Tibial nerve (tissue), 4 donors: Measurements from ENCODE around the gene TRIP11. TPM values are rescaled to one million over a fixed set of nuclear protein-coding genes. Genes with fewer than 3 reads are reported as not detected.

Experiments used
- DNase-seq, 2 donors: peaks; one replicate each; pipeline ENCODE4 v3.0.0-alpha.2; 2019; ENCODE audit warnings: low spot score in 2 of 2
- H3K27ac ChIP-seq, 4 donors: fragments of 200-600 bp; sonication (generic) in 3 of 4; one replicate each; pipeline ENCODE4 v1.5.1; 2017 to 2019; ENCODE audit warnings: mild to moderate bottlenecking in 1 of 4
- H3K27me3 ChIP-seq, 2 donors: fragments of 200-600 bp; sonication (generic) in 1 of 2; one replicate each; pipeline versions ENCODE4 v1.5.1 to v1.6.0; 2017 to 2019
- H3K36me3 ChIP-seq, 3 donors: fragments of 200-600 bp; sonication (generic); one replicate each; pipeline ENCODE4 v1.5.1; 2018 to 2019
- H3K4me1 ChIP-seq, 4 donors: fragments of 200-600 bp; sonication (generic) in 3 of 4; one replicate each; pipeline ENCODE4 v1.5.1; 2017 to 2019
- H3K4me3 ChIP-seq, 4 donors: fragments of 200-600 bp; sonication (generic) in 3 of 4; one replicate each; pipeline ENCODE4 v1.5.1; 2017 to 2019; ENCODE audit warnings: mild to moderate bottlenecking in 1 of 4, moderate library complexity in 1 of 4
- H3K9me3 ChIP-seq, 4 donors: fragments of 200-600 bp; sonication (generic) in 3 of 4; one replicate each; pipeline ENCODE4 v1.5.1; 2017 to 2019
- EP300 ChIP-seq, 2 donors: sonication (generic); formaldehyde crosslinking; IDR thresholded peaks; one replicate each; pipeline ENCODE4 v1.6.1; 2017; ENCODE audit warnings: antibody characterized with exemption in 2 of 2, mild to moderate bottlenecking in 1 of 2
- POLR2A ChIP-seq, 2 donors: fragments of 450-650 bp; IDR thresholded peaks; one replicate each; pipeline ENCODE4 v1.6.1; 2017; ENCODE audit warnings: antibody characterized with exemption in 2 of 2, mild to moderate bottlenecking in 2 of 2, moderate library complexity in 2 of 2
- WGBS, 2 donors: methylation state at CpG; one replicate each; pipeline ENCODE4 v1.1.5; 2018; 5-methylcytosine and 5-hydroxymethylcytosine counted together
- total RNA-seq, 4 donors: library from RNA; depleted of rRNA; stranded (reverse); fragments of >200 nt; gene quantifications; one replicate each; pipeline ENCODE4 v1.1.0, GENCODE V29; 2016
- TF ChIP-seq, protein P1 (sequence below), 5 experiments: fragments of 200-600 bp in 3 of 5; fragments of 450-650 bp in 2 of 5; sonication (generic) in 3 of 5; IDR thresholded peaks; one replicate each; pipeline ENCODE4 v1.5.1; 2016 to 2019; ENCODE audit warnings: antibody characterized with exemption in 5 of 5, mild to moderate bottlenecking in 3 of 5, moderate library complexity in 2 of 5

The TRIP11 gene
- total RNA-seq, 4 donors from 2014 or later = 26.9 to 33.5 (median 33.3) TPM

- Histone ChIP-seq H3K4me1 (peaks cover 0 to 27% (median 1%) of the 10 kb centered on the region in 4 donors), H3K36me3 (peaks cover 0 to 62% (median 0%) of the 10 kb centered on the region in 3 donors), H3K27ac (no peak overlapping the region), H3K4me3 (no peak overlapping the region), H3K27me3 (no peaks in the 10 kb centered on the region), H3K9me3 (no peaks in the 10 kb centered on the region)
- DNase-seq = no peak
- 73 to 84% methylated on average over 3 of the region's 3 CpGs for whole genome bisulfite sequencing, 2 donors
- TF ChIP-seq POLR2A (IDR thresholded peaks at IDR 0.05) (no peak), EP300 (IDR thresholded peaks at IDR 0.05) (no peak)
- TF ChIP-seq, protein P1, sequence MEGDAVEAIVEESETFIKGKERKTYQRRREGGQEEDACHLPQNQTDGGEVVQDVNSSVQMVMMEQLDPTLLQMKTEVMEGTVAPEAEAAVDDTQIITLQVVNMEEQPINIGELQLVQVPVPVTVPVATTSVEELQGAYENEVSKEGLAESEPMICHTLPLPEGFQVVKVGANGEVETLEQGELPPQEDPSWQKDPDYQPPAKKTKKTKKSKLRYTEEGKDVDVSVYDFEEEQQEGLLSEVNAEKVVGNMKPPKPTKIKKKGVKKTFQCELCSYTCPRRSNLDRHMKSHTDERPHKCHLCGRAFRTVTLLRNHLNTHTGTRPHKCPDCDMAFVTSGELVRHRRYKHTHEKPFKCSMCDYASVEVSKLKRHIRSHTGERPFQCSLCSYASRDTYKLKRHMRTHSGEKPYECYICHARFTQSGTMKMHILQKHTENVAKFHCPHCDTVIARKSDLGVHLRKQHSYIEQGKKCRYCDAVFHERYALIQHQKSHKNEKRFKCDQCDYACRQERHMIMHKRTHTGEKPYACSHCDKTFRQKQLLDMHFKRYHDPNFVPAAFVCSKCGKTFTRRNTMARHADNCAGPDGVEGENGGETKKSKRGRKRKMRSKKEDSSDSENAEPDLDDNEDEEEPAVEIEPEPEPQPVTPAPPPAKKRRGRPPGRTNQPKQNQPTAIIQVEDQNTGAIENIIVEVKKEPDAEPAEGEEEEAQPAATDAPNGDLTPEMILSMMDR (IDR thresholded peaks at IDR 0.05) = no peak
Measured at GRCh38 chr14:91940209-91940608, 99.7 kb downstream of the TRIP11 start.

- DNase-seq = no peak
- WGBS, 2 donors = 85 to 94% methylated on average over 6 of the region's 6 CpGs
- peaks cover 0 to 47% (median 0%) of the 10 kb centered on the region in 3 donors for H3K36me3 ChIP-seq
- H3K27me3 ChIP-seq = no peaks in the 10 kb centered on the region
- H3K9me3 ChIP-seq = no peaks in the 10 kb centered on the region
- H3K4me1 ChIP-seq = peaks cover 0 to 40% (median 2%) of the 10 kb centered on the region in 4 donors
- H3K4me3 ChIP-seq = no peak overlapping the region
- H3K27ac ChIP-seq = peak overlapping the region; percentile 32 to 87 (median 61)
- TF ChIP-seq EP300 (IDR thresholded peaks at IDR 0.05) (no peak), POLR2A (IDR thresholded peaks at IDR 0.05) (no peak)
- TF ChIP-seq, protein P1 (IDR thresholded peaks at IDR 0.05) = no peak
Measured at GRCh38 chr14:91935586-91935985, 104.3 kb downstream of the TRIP11 start.

DNA sequence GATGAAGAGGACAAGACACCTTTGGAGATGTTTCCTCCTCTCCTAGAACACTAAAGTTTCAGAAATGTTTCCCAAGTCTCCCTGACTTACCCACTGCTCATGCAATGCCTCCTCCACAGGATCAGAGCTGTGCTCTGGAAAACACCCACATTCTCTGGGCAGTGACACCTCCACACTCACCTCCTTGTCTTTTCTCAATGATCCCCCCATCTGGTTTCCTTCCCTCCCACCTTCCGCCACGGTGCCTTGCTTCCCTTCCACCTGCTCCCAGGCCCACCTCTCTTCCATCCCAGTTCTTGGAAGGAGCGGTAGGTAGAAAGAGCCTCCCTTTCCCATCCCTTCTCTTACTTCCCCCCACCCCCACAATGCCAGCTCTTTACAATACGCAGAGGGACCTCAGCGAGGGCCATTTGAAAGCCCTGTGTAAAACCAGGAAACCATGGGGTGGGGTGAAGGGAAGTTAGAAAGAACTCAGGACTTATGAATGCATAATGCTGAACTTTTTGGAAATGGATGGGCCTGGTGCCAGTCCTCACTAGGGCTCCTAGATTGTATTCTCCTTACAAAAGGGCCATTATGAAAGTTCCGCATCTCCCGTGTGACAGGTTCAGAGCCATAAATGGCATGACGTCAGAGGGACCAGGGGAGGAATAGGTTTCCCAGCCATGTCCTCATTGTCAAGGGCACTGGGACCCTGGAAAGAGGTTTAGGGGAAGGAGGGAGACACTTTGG, 105.1 kb downstream of the TRIP11 start:
- WGBS, 2 donors = 46 to 52% methylated on average over 8 of the region's 8 CpGs
- peak in 1 of 2 donors; percentile 68 for TF ChIP-seq EP300 (IDR thresholded peaks at IDR 0.05)
- TF ChIP-seq, protein P1 (IDR thresholded peaks at IDR 0.05) = no peak
- peak overlapping the region; percentile 32 to 87 (median 61) for H3K27ac ChIP-seq
- H3K9me3 ChIP-seq = no peaks in the 10 kb centered on the region
- peaks cover 0 to 38% (median 0%) of the 10 kb centered on the region in 3 donors for H3K36me3 ChIP-seq
- H3K4me3 ChIP-seq = no peak overlapping the region
- no peak for DNase-seq
- peaks cover 0 to 48% (median 2%) of the 10 kb centered on the region in 4 donors for H3K4me1 ChIP-seq
- H3K27me3 ChIP-seq = no peaks in the 10 kb centered on the region

- 82 to 84% methylated on average over 11 of the region's 11 CpGs for WGBS, 2 donors
- H3K4me1 ChIP-seq = peaks cover 0 to 65% (median 2%) of the 10 kb centered on the region in 4 donors
- peaks cover 0 to 14% (median 0%) of the 10 kb centered on the region in 3 donors for H3K36me3 ChIP-seq
- peak overlapping the region in 2 of 4 donors; percentile 31 to 52 for H3K27ac ChIP-seq
- no peaks in the 10 kb centered on the region for H3K27me3 ChIP-seq
- H3K9me3 ChIP-seq = no peaks in the 10 kb centered on the region
- H3K4me3 ChIP-seq = no peak overlapping the region
- TF ChIP-seq POLR2A (IDR thresholded peaks at IDR 0.05) = no peak
- TF ChIP-seq EP300 (IDR thresholded peaks at IDR 0.05) = no peak
- TF ChIP-seq, protein P1 (IDR thresholded peaks at IDR 0.05) = no peak
- DNase-seq = no peak
Measured at GRCh38 chr14:91931478-91932088, 108.3 kb downstream of the TRIP11 start.

GRCh38 chr14:91929700-91930099, 110.2 kb downstream of the TRIP11 start:
- no peak for DNase-seq
- TF ChIP-seq EP300 (IDR thresholded peaks at IDR 0.05) = no peak
- TF ChIP-seq, protein P1 (IDR thresholded peaks at IDR 0.05) = no peak
- TF ChIP-seq POLR2A (IDR thresholded peaks at IDR 0.05) = no peak
- no peaks in the 10 kb centered on the region for H3K36me3 ChIP-seq
- peak overlapping the region in 1 of 4 donors; percentile 20 for H3K27ac ChIP-seq
- H3K9me3 ChIP-seq = no peaks in the 10 kb centered on the region
- no peak overlapping the region for H3K4me3 ChIP-seq
- 65 to 69% methylated on average over 3 of the region's 3 CpGs for WGBS, 2 donors
- H3K27me3 ChIP-seq = no peaks in the 10 kb centered on the region
- H3K4me1 ChIP-seq = peaks cover 0 to 66% (median 11%) of the 10 kb centered on the region in 4 donors
